B cell (primary cell): ENCODE measurements around the gene NOTCH3. TPM values are rescaled to one million over a fixed set of nuclear protein-coding genes. Genes with fewer than 3 reads are reported as not detected.

Experiments used
- ATAC-seq: fragments of 200-7000 bp; cut with Tn5 transposase; one replicate; pipeline ENCODE4 v1.10.0; 2021; ENCODE audit warnings: low read depth, mild to moderate bottlenecking, moderate number of reproducible peaks, moderate library complexity
- CTCF ChIA-PET: fragments of 350-600 bp; sonication (Branson Sonifier 250); formaldehyde crosslinking; loops from one replicate; lab custom pipeline; 2021; ENCODE audit warnings: antibody characterized with exemption, inconsistent platforms; lab: Charles Lee
- POLR2A ChIA-PET: fragments of 350-600 bp; sonication (Branson Sonifier 250); formaldehyde crosslinking; loops from one replicate; lab custom pipeline; 2021; ENCODE audit warnings: antibody characterized with exemption; lab: Charles Lee
- DNase-seq: peaks from one replicate; pipeline ENCODE4 v3.0.0; 2013
- H2AFZ ChIP-seq: 2 replicates; pipeline ENCODE4 v1.6.1; 2012; ENCODE audit warnings: mild to moderate bottlenecking, low read depth, low read length; ENCODE audit not compliant: insufficient read depth, poor library complexity, severe bottlenecking
- H3K27ac ChIP-seq, 2 donors: 1 replicate in 1 of 2; 2 replicates in 1 of 2; pipeline ENCODE4 v1.5.1; 2012 to 2013; ENCODE audit warnings: low read length in 2 of 2, mild to moderate bottlenecking in 2 of 2, moderate library complexity in 1 of 2
- H3K27me3 ChIP-seq, 4 experiments: fragments of 200-600 bp in 1 of 4; sonication (generic) in 1 of 4; replicated peaks in 1 of 4; 1 replicate in 2 of 4; 2 replicates in 2 of 4; pipeline versions ENCODE4 v1.6.1 to v1.7.0; 2013 to 2016; ENCODE audit warnings: low read length in 3 of 4, mild to moderate bottlenecking in 2 of 4, mixed read lengths in 1 of 4, moderate library complexity in 1 of 4; ENCODE audit not compliant: insufficient read depth in 4 of 4, control insufficient read depth in 3 of 4; ENCODE audit errors: control extremely low read depth in 1 of 4
- H3K36me3 ChIP-seq, 2 experiments: replicated peaks in 1 of 2; 1 replicate in 1 of 2; 2 replicates in 1 of 2; pipeline versions ENCODE4 v1.6.1 to v1.7.1; 2013; ENCODE audit warnings: low read length in 1 of 2; ENCODE audit not compliant: insufficient read depth in 2 of 2, control insufficient read depth in 1 of 2; ENCODE audit errors: control extremely low read depth in 1 of 2, extremely low read depth in 1 of 2
- H3K4me1 ChIP-seq, 2 donors: fragments of 200-600 bp in 1 of 2; sonication (generic) in 1 of 2; 1 replicate in 1 of 2; 2 replicates in 1 of 2; pipeline versions ENCODE4 v1.5.1 to v1.6.1; 2013 to 2017; ENCODE audit warnings: low read length in 2 of 2; ENCODE audit not compliant: control insufficient read depth in 2 of 2, insufficient read depth in 2 of 2
- H3K4me2 ChIP-seq: replicated peaks from 2 replicates; pipeline ENCODE3; 2012; ENCODE audit warnings: mild to moderate bottlenecking, low read depth, low read length; ENCODE audit not compliant: poor library complexity, severe bottlenecking
- H3K4me3 ChIP-seq, 5 experiments: fragments of 200-600 bp in 1 of 5; sonication (generic) in 1 of 5; 1 replicate in 3 of 5; 2 replicates in 2 of 5; pipeline versions ENCODE4 v1.5.1 to v1.7.0; 2011 to 2016; ENCODE audit warnings: low read length in 4 of 5, mild to moderate bottlenecking in 4 of 5, low read depth in 2 of 5, control low read depth in 1 of 5, moderate library complexity in 1 of 5; ENCODE audit not compliant: insufficient read depth in 1 of 5; ENCODE audit errors: control extremely low read depth in 1 of 5, extremely low read depth in 1 of 5
- H3K79me2 ChIP-seq: fragments of 200-600 bp; sonication (generic); one replicate; pipeline ENCODE4 v1.6.0; 2016; ENCODE audit warnings: low read length; ENCODE audit not compliant: control insufficient read depth, insufficient read depth
- H3K9ac ChIP-seq: fragments of 200-600 bp; sonication (generic); 2 replicates; pipeline ENCODE4 v1.6.1; 2017; ENCODE audit warnings: mild to moderate bottlenecking, low read length, moderate library complexity
- H3K9me3 ChIP-seq, 3 donors: one replicate each; pipeline versions ENCODE4 v1.6.1 to v1.7.1; 2013; ENCODE audit warnings: low read length in 2 of 3; ENCODE audit not compliant: control insufficient read depth in 2 of 3, insufficient read depth in 1 of 3; ENCODE audit errors: control extremely low read depth in 1 of 3
- H4K20me1 ChIP-seq: 2 replicates; pipeline ENCODE4 v1.6.0; 2012; ENCODE audit warnings: mild to moderate bottlenecking, low read length; ENCODE audit not compliant: insufficient read depth, control insufficient read depth, poor library complexity, severe bottlenecking
- H3K27ac Mint-ChIP-seq: one replicate; pipeline ENCODE4 v1.8.0; 2021; ENCODE audit warnings: mixed read lengths
- H3K27me3 Mint-ChIP-seq: one replicate; pipeline ENCODE4 v1.8.0; 2021; ENCODE audit warnings: mixed read lengths
- H3K4me1 Mint-ChIP-seq: one replicate; pipeline ENCODE4 v1.8.0; 2021; ENCODE audit warnings: mixed read lengths
- H3K4me3 Mint-ChIP-seq: one replicate; pipeline ENCODE4 v1.8.0; 2021; ENCODE audit warnings: mixed read lengths
- H3K9me3 Mint-ChIP-seq: one replicate; pipeline ENCODE4 v1.8.0; 2022; ENCODE audit warnings: mixed read lengths; ENCODE audit not compliant: insufficient read depth
- CTCF ChIP-seq: fragments of 200-600 bp; IDR thresholded peaks from one replicate; pipeline ENCODE4 v1.8.0; 2022; ENCODE audit warnings: antibody characterized with exemption, mild to moderate bottlenecking
- EZH2 ChIP-seq: IDR thresholded peaks from 2 replicates; pipeline ENCODE4 v1.6.1; 2012; ENCODE audit warnings: borderline replicate concordance, low read depth, mild to moderate bottlenecking, moderate library complexity, low read length; ENCODE audit not compliant: insufficient read depth, poor library complexity, severe bottlenecking
- WGBS: methylation state at CpG from one replicate; pipeline ENCODE4 v1.1.5; 2013; ENCODE audit warnings: missing lambda C conversion rate; ENCODE audit not compliant: insufficient coverage; 5-methylcytosine and 5-hydroxymethylcytosine counted together
- intact Hi-C: fragments of 100-400 bp; cut with micrococcal nuclease; formaldehyde crosslinking; loops from one replicate; pipeline ENCODE4 v1.10.0; 2022
- polyA plus RNA-seq: library from polyadenylated mRNA; depleted of rRNA; stranded (reverse); fragments of >200 nt; gene quantifications from 2 replicates; pipeline ENCODE4 v1.2.3, GENCODE V29; 2012
- total RNA-seq, 2 donors: library from RNA; stranded (reverse); fragments of 120-200 nt in 1 of 2; gene quantifications; 1 replicate in 1 of 2; 2 replicates in 1 of 2; pipeline versions ENCODE4 v1.2.3 to v1.2.4, GENCODE V29; 2013 to 2022

NOTCH3 gene
- total and polyA plus RNA-seq, 2 donors (not counting 1 experiment from before 2014, with no cell fraction given): 0.01 to 0.05 TPM

GRCh38 chr19:15181394-15181793, 19.4 kb downstream of the NOTCH3 start:
- TF ChIP-seq CTCF (no peak), EZH2 (no peak)
- ChIA-PET POLR2A (no interaction called here), CTCF (interaction anchor here (0.6 to 2.8 kb wide), 3 partner anchors 161 to 373 kb away, joined by 3 to 13 read pairs (median 7); partner anchors contain the start of gene AKAP8L)
- H3K9ac ChIP-seq: no peak overlapping the region
- no peaks in the 10 kb centered on the region for H4K20me1 ChIP-seq
- ATAC-seq (no peak), DNase-seq (no peak)
- H3K36me3 ChIP-seq: no peaks in the 10 kb centered on the region
- peak overlapping the region; percentile 46 for H2AFZ ChIP-seq
- H3K27me3 Mint-ChIP-seq: peaks cover 22% of the 10 kb centered on the region
- peaks cover 7% of the 10 kb centered on the region for H3K4me1 Mint-ChIP-seq
- peaks cover 4 to 6% of the 10 kb centered on the region in 2 donors for H3K4me1 ChIP-seq
- H3K4me2 ChIP-seq: peak overlapping the region; percentile 43
- intact Hi-C loops: no loop called here
- no peaks in the 10 kb centered on the region for H3K79me2 ChIP-seq
- H3K27ac Mint-ChIP-seq: no peak overlapping the region
- 92% methylated on average over 23 of the region's 23 CpGs for WGBS
- H3K27ac ChIP-seq: no peak overlapping the region
- H3K9me3 Mint-ChIP-seq: no peaks in the 10 kb centered on the region
- H3K9me3 ChIP-seq: no peaks in the 10 kb centered on the region
- no peak overlapping the region for H3K4me3 Mint-ChIP-seq
- H3K27me3 ChIP-seq: peaks cover 0 to 20% (median 4%) of the 10 kb centered on the region in 4 experiments
- H3K4me3 ChIP-seq: no peak overlapping the region

- Histone ChIP-seq H3K36me3 (no peaks in the 10 kb centered on the region), H3K4me2 (peak overlapping the region; percentile 43), H2AFZ (peak overlapping the region; percentile 46), H4K20me1 (no peaks in the 10 kb centered on the region), H3K27me3 (peaks cover 0 to 20% (median 4%) of the 10 kb centered on the region in 4 experiments), H3K27ac (no peak overlapping the region), H3K79me2 (no peaks in the 10 kb centered on the region), H3K4me1 (peaks cover 4 to 6% of the 10 kb centered on the region in 2 donors), H3K4me3 (peak overlapping the region in 2 of 5 experiments; percentile 36 to 44), H3K9ac (no peak overlapping the region), H3K9me3 (no peaks in the 10 kb centered on the region)
- Mint-ChIP-seq H3K4me1 (peaks cover 7% of the 10 kb centered on the region), H3K27me3 (peaks cover 23% of the 10 kb centered on the region), H3K27ac (no peak overlapping the region), H3K9me3 (no peaks in the 10 kb centered on the region), H3K4me3 (peak overlapping the region; percentile 24)
- intact Hi-C loops: no loop called here
- WGBS: 81% methylated on average over 31 of the region's 39 CpGs
- ChIA-PET CTCF (interaction anchor here (0.6 to 2.8 kb wide), 3 partner anchors 162 to 374 kb away, joined by 3 to 13 read pairs (median 7); partner anchors contain the start of gene AKAP8L), POLR2A (no interaction called here)
- no peak for TF ChIP-seq EZH2
- no peak for TF ChIP-seq CTCF
- ATAC-seq (no peak), DNase-seq (no peak)
Observed at GRCh38 chr19:15180451-15181390, 20.1 kb downstream of the NOTCH3 start.
